ENCODE data around the gene MCU.
"Not testable (repeated sequence)": the region's sequence is repeated elsewhere in the genome, so short reads cannot be mapped to it uniquely, and the experiment has no call there.

MCU gene

DNA sequence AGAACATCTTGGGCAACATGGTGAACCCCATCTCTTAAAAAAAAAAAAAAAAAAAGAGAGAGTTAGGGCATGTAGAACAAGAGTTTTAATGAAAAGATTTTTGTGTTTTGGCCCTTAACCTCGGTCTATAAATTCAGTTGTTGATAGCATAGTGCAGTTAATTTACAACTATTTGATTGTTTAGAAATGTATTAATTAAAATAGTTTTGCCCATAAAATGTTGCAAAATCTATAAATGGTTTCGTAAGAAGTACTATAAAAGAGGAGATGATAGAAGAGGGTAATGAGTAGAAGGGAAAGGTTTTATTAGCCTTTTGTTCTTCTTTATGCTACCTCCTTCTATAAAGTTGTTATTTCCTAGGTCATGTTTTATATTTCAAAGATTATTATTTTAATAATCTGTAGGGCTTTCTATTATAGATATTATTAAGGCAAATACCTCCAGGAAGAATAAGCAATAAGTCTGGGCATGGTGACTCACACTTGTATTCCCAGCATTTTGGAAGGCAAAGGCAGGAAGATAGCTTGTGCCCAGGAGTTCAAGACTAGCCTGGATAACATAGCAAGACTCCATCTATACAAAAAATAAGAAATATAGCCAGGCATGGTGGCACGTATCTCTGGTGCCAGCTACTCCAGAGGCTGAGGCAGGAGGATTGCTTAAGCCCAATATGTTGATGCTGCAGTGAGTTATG is 73.3 kb downstream of the MCU start:
- no peak for DNase-seq

DNA sequence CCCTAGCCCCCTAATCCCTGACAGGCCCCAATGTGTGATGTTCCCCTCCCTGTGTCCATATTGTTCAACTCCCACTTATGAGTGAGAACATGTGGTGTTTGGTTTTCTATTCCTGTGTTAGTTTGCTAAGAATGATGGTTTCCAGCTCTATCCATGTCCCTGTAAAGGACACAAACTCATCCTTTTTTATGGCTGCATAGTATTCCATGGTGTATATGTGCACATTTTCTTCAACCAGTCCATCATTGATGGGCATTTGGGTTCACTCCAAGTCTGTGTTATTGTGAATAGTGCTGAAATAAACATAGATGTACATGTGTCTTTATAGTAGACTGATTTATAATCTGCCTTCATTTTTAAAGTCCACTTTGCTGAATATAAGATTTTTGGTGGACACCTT is 79.3 kb downstream of the MCU start:
- not testable (repeated sequence) for DNase-seq

DNA sequence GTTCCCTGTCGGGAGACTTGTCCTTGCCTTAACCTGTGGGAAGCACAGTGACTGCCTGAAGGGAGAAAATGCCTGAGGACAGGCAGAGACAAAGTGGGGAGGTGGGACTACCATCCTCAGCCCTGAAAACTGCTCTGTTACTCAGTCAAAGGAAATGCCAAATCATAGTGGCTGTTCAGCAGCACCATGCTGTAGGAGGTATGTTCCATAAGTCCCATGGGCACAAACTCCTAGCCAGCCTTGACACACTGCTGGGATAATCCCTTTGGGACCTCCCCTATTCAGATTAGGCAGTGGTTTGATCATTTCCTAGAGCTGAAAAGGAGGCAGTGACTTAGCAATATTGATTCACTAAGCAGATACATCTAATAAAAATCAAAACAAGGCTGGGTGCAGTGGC is 80.1 kb downstream of the MCU start:
- DNase-seq = no peak

DNA sequence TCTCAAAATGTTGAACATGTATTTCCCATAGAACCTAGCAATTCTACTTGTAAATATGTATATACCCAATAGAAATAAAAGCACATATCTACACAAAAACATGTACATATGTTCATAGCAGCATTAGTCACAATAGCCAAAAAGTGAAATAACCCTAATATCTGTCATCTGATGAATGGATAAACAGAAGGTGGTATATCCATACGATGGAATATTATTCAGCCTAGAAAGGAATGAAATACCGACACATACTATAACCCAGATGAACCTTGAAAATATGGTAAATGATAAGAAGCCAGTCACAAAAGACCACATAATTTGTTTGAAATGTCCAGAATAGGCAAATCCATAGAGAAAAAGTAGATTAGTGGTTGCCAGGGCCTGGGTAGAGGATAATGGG is 87.9 kb downstream of the MCU start:
- DNase-seq = no peak

DNA sequence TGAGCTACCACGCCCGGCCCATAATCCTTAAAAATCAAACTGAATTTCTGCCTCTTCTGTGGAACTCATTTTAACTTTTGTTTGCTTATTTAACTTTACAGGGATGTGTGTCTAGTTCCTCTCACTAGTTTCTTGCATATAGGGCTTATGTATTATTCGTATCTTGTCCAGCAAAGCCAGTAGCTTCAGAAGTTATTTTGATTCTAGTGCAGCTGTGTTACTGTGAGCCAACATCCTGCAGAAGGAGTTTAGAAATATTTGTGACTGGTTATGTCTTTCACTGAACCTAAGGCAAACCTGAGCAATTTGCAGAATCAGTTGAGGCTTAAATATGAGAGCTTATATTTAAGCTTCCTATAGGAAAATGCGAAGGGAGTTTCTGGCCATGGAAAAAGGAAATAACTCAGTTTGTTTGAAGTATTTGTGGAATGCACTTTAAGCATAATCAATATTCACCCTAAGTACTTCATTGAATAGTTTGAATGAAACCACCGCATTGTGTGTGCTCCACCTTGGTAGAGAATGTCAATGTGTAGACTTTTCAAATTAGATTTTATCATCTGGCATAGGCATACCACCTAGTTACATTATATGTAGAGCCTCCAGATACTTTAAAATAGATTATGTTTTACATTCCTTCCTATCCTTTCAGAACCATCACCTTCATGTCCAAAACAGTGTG is 90.8 kb downstream of the MCU start:
- no peak for DNase-seq

DNA sequence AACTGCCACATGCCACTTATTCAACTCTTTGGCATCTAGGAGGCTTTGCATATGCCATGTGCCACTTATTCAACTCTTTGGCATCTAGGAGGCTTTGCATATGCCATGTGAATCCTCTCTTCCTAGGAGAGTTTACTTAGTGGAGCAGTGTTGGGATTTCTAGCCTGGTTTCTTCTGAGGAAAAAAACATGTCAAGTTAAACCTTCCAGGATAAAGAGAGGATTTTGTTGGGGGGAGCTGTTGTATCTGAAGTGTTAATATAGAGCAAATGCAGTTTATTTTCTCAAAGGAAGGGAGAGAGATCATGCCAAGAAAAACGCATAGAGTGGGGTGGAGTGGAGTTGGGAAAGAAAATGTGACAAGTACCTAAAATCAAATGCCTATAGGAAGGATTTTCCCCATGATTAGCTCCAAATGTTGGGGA is 91.5 kb downstream of the MCU start:
- no peak for DNase-seq

DNA sequence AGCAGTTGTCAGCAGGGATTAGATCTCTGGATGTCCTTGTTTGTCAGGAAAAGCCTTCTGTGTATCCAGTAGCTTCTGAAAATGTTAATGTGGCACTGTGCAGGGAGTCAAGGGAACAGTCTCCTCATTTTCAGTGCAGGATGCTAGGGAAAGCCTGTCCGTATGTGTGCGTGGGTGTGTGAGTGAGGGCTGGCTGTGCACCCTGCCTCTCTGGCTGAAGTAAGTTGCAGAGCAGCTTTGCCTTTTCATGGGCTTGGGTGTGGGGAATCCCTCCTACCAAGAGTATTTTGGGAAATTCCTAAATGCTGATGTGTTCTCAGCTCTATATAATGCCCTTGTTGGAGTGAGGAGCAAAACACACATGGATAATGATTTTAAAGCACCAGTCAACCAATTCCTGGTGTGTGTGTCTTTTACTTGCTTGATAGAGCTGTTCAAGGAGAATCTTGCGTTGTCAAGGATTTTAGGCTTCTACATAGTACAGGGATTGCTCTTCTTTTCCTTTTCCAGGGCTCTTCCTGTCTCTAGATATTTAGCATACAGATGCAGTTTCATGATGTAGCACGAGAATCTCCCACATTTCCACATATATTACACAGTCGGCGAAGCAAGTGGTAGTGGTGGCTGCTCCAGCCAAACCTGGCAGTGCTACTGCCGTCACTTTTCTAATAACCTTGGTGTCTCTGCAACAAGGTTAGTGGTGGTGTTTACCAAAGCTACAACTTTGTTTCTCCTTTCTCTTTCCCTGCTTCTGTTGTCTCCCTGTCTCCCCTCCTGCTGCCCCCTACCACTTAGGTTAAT is 92.8 kb downstream of the MCU start:
- DNase-seq = no peak

DNA sequence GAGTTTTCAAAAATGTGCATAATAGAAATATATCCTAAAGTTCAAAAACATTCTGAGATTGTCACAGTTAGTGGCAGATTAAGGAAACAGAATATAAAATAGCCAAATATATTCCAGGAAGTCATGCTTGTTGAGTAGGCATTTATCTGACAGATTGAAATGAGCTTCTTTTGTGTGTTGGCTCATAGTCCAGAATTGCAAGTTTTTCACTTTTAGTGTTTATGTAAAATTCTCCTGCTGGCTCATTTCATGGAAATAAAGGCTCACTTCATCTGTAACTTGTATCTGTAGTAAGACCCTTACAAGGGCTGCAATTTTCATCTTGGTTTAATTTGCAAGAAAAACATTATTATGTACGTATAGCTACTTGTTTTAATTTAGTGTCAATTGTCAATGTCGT is 93.5 kb downstream of the MCU start:
- no peak for DNase-seq

DNA sequence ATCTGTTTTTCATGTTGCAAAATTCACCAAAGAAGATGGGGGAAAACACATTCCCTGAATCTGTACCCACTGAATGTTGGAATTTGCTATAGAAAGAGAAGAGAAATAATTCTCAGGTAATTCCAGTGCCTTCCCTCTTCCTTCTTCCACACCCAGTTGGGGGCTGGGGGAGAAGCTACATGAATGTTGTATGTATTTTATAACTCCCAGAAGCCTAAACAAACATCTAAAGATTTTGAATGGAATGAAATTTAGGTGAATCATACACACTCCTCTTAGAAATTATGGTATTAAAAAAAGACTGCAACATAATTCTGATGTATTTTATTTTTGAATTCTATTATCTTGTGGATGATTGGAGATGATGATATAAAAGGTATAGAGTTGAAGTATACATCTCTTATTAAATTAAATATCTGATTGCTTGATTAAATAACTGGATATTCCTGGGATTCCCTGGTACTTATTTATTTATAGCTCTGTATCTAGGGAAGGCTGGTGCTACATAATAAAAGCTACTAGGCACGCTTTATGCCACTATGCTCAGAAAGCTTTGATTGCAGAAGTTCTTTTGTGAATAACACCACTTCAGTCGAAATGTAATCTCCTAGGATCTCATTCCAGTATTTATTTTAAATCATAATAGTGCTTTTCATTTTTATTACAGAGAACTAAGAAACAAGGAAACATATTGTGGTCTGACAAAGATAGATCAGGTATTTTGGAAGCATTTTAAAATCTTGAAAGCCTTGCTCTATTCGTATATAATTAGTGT is 98.5 kb downstream of the MCU start:
- DNase-seq = no peak

DNA sequence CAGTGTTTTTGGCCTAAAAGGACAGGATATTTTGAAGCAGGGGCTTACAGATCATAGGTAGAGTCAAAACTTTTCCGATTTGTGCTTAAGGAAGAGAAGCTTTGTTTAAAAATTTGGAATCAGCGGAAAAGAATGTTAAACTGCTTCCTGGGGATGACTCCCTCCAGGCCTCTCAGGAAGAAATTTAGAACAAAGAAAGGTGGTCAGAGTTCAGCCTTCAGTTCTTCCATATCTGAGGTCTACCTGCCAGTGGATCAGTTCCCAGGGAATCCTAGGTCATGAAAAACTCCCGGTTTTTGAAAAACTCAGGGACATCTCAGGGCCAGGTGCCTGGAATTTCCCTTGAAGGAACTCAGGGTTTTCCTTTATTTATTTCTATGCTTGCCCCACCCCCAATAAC is 100.3 kb downstream of the MCU start:
- DNase-seq = no peak

DNA sequence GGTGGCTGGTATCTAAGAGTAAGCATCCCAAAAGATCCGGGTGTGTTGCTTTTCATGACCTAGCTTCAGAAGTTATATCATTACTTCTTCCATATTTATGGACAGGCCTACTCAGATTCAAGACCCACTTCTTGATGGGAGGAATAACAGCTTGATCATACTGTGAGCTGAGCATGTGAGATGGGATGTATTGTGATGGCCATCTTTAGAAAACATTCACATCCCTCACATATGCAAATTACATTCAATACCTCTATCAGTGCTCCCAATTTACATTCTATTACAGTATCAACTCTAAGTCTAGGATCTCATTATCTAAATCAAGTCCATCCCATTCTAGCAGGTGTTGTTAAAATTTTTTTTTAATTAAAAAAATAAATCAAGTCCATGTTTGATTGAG is 101.8 kb downstream of the MCU start:
- DNase-seq = no peak

DNA sequence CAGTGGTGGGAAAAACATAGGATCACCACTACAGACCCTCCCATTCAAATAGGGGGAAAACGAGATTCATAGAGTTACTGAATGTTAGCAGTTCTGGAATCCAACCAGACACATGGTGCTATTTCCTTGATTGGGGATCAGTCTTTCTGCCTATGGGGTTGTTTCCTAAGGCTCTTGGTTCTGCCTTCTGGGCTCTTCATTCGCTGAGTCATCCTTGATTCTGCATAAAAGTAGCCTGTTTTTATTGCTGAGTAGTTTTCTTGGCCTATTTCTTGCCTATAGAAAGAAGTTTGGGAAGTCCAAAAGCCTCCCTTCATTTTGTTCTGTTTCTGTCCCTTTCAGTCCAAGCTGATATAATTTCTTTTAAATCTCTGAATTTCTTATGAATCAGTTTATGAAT is 102.3 kb downstream of the MCU start:
- DNase-seq = no peak

DNA sequence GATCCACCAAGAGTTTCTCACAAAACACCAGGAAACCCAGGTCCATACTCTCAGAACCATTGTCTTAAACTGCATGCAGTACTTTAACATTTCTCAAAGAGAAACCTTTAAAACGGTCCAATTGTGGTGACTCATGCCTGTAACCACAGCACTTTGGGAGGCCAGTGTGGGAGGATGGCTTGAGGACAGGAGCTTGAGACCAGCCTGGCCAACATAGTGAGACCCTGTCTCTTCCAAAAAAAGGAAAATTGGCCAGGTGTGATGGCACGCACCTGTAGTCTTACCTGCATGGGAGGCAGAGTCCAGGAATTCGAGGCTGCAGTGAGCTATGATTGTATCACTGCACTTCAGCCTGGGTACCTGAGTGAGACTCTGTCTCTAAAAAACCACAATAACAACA is 104.1 kb downstream of the MCU start:
- no peak for DNase-seq

DNA sequence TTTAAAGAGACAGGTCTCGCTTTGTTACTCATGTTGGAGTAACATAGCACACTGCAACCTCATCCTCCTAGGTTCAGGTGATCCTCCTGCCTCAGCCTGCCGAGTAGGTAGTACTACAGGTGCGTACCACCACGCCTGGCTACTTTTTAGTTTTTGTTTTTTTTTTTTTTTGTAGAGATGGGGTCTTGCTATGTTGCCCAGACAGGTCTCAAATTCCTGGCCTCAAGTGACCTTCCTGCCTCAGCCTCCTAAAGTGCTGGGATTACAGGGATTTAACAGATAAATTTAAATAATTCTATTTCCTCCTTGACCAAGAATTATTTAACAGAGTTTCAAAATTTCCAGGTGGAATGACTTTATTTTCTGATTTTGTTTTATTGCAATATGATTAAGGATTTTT is 104.6 kb downstream of the MCU start:
- DNase-seq = no peak

DNA sequence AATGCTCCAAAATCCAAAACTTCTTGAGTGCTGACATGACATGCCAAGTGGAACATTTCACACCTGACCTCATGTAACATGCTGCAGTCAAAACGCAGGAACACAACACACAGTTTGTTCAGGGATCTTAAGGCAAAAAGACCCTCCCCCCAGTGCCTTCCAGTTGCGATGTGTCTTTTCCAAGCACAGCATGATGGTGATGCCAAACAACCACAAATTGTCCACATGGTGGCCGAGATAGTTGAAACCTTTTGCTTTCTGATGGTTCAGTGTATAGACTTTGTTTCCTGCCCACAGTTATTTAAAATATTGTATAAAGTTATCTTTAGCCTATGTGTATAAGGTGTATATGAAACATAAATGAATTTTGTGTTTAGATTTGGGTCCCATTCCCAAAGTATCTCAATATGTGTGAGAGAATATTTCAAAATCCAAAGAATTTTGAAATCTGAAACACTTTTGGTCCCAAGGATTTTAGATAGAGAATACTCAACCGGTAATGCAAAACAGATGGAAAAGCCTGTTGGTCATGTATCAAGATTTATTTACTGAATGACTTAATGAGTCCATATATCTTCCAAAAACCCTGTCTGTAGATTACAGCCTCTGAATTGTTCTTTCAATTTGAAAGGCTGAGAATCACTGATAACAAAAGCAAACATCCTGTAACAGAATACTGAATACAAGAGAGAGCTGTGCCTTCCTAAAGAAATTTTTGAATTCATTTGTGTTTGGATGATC is 108.2 kb downstream of the MCU start:
- DNase-seq = no peak

DNA sequence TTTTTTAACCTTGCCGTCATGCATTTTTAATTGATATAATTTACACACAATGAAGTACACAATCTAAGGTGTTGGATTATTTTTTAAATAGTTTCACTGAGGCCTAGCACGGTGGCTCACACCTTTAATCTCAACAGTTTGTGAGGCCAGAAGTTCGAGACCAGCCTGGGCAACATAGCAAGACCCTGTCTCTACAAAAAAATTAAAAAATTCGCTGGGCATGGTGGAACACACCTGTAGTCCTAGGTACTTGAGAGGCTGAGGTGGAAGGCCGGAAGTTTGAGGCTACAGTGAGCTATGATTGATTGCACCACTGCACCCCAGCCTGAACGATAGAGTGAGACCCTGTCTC is 108.8 kb downstream of the MCU start:
- no peak for DNase-seq

DNA sequence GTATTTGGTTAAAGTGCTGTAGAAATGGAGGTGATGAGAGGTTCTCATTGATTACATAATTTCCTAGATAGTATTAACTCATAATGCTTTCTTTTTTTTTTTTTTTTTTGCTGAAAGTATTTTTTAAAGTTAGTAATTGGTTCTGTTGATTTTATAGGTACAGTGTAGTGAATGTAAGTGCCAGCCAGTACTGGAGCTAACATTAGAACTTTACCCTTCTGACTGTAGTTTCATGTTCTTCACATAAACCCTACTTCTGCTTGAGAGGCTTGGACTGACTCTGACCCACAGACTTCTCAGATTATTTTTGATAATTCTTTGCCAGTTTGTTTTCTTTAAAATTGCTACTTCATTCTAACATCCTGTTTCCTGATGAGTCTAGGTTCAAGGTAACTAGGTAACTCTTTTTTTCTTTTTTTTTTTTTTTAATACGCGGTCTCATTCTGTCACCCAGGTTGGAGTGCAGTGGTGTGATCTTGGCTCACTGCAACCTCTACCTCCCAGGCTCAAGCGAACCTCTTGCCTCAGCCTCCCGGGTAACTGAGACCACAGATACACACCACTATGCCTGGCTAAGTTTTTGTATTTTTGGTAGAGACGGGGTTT is 109.4 kb downstream of the MCU start:
- DNase-seq = no peak

DNA sequence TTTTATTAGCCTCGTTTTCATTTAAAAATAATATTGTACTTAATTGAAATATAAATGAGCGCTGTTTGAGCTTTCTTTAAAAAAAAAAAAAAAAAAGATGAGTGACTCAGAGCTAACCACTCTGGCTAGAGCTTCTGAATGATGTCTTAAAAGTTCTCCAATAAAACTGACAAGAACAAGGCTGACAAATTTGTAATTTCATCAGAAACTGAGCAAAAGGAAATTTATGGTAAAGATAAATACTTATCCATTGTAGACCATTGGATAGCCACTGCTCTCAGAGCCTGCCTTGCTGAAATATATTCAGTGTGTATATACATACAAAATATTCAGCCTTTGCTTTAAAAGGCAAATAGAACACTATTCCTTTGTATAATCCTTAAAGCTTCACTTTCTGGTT is 110.4 kb downstream of the MCU start:
- no peak for DNase-seq

DNA sequence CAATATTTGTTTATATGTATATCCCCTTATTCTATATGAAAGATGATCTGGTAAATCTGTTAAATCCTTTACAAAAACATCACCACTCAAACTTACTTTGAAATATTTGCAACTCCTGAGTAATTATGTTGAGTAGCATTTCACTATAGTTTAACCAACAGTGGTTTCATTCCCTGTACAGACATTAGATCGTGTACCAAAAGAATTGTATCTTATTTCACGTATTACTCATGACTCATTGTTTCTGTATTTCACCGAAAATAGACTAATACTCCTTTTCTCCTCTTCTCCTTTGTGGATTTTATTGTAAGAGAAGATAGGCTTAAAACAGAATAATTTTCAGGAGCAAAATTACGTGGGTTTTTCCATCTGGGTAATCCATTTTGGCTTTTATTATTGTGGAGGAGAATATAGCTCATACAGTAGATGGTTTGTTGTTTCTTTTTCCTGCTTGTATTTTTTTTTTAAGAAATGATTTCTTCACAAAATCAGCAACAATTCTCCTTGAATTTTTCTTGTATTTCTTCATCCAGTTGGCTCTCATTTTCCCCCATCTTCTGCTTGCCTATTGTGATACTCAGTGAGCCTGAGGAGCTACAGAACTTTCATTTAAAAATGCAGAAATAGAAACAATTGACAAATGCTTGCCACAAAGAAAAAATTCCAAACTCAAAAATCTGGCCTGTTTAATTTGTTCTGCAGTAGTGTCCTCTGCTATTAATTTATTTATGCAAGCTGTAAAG is 111.0 kb downstream of the MCU start:
- DNase-seq = no peak

DNA sequence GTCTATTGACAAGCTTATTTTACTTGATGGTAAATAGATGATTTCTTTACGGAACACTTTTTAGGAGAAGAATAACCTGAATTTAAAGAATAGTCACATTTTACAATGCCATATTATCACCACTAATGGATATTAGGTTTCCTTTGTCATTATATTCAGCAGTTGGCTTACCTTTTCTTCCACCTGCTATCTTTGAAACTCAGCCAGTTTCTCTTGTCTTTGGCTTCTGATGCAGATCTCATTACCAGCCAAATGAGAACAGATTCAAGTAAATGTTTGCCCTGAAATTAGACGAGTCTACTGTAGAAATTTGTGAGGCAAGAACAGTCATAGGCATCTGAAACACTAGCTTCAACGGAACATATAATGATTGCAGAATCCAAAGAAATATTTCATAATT is 116.1 kb downstream of the MCU start:
- no peak for DNase-seq

DNA sequence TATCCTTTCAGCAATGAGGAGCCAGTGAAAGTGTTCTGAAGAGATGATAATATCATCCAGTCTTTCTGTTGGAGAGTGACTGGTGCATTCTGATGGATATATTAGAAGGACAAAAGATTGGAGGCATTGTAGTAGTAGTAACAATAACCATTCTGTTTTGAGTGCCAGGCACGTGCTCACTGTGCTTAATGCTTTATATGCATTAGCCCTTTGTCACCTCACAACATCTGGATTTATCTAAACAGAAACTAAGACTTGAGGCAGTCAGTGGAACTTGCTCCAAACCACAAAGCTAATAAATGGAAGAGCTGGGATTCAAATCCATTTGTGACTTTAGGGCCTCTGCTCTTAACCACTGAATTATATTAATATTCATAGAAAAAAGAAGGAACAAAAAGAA is 117.1 kb downstream of the MCU start:
- DNase-seq = no peak

DNA sequence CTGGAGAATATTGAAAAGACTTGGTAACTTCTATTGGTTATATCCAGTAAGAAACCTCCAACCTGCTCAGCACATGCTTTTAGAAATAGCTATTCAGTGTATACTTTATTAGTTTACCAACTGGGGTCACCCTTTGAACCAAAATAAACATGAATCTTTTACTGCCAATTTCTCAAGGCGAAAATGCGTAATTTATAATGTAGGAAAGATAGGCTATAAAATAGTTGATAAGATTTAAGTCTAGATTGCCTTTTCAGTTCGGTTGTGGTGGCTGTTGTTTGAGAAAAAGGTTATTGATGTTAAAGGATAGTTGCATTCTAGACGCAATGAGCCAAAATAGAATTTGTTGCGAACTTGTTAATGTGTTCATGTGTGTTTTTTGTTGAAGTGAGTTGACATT is 119.0 kb downstream of the MCU start:
- no peak for DNase-seq

All from CD4-positive, alpha-beta T cell treated with Interferon gamma for 1 hour (primary cell).